Fibroblast of skin of right quadriceps (primary cell): ENCODE data around the gene IMP4.
A peak's percentile ranks its signal among the peaks of the same experiment; 100 is the strongest.

Experiments
- DNase-seq: peaks from one replicate; pipeline ENCODE4 v3.0.0-alpha.2; 2013

IMP4 gene

DNA sequence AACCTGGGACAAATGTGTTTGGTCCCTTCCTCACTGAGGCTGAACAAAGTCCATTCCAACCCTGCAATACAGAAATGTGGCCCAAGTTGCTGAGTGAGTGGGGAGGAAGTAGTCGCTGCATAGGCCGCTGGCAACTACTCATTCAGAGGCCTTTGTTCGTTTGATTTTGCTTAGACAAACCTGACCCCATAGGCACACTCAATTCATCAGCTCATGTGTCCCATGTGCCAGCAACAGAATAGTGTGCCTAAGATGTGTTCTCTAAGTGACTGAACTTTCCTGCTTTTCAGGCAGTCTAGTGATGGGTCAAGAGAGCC is 36.2 kb downstream of the IMP4 start:
- no peak for DNase-seq

DNA sequence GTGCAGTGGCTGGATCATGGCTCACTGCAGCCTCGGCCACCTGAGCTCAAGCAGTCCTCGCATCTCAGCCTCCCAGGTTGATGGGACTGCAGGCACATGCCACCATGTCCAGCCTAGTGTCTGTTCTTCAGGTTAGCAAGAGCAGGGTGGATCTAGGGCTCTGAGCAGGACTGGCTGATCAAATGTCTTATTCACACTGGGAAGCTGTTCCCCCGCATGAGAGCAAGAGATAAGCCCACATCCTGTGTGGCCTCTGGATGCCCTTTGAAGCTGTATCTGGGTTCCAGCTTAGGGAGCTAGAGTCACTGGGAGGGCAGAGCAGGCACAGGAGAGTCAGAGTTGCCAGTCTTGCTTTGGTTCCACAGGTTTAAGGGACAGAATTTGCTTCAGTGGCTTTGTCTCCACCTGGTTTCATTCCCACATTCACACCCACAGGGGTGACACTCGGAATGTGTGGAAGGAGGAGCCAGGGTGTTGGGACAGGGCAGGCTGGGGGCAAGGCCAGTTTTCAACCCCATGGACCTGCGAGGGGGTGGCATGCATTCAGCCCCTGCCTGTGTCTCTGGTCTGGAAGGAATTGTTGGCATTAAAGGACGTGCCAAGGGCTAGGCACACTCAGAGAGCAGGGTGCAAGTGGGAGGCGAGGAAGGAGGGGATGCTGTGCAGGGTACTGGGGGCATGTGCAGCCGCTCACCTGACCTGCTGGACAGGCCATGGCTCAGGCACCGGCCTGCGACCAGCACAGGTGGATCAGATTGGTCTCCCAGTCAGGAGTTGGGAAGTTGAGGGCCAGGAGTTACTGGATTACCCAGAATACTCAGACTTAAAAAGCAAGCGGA is 37.6 kb downstream of the IMP4 start:
- no peak for DNase-seq

DNA sequence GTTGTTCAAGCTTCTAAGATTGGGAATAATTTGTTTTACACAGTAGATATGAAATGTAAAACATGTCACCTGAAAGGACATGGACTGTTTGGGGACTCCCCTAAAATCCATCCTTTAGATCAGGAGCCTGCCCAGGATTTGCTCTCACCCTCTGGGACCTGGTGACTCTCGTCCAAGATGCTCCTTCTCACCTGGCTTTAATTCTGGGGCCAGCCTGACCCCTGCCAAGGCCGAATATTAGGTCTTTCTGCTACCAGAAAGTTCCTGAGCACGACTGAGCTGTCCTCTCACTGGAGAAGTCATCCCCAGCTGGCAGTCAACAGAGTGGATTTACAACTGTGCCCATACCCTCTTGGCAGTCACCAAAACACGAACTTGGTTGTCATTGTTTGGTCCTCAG is 38.4 kb downstream of the IMP4 start:
- DNase-seq, result no peak

DNA sequence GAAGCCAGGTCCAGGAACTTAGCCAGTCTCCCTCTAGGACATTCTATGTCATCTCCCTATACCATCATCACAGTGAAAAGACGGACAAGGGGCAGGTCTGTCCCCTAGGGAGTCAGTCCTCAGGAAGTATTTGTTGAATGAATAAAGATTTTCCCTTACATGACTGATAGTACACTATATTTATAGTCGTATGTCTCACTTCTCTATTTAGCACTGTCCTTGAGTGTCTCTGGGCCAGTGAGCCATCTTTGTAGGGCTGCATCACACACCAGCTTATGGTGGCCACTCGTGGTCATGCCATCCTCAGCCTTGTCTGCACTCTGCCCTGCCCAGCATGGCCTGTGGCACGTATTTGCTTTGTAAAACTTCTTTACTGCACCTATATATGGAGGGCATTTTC is 38.9 kb downstream of the IMP4 start:
- DNase-seq, result no peak

DNA sequence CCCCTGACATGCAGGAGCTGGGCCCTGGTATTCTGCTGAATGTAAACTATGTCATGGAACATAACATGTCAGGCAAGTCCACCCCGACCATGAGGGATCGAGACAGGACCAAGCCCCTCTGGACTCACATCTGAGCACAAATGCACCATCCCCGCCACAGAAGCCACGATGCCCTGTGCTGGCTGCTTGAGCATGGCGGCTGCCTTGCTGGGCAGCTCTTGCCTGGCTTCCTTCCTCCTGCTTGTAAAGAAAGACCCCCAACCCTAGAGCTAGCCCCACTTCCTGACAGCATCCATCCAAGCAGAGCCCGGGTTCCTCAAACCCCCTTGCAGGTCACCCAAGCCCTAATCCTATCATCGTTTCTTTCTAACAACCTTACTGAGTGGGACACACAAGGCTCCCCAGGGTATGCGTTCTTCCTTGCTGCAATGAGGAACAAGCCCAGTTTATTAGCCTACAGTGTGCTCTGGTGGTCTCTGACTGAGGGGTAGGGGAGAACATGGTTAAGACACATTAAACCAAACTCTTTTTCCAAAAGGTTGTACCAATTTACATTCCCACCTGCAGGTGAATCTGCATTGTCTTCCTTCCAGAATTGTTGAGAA is 39.7 kb downstream of the IMP4 start:
- DNase-seq, result no peak

DNA sequence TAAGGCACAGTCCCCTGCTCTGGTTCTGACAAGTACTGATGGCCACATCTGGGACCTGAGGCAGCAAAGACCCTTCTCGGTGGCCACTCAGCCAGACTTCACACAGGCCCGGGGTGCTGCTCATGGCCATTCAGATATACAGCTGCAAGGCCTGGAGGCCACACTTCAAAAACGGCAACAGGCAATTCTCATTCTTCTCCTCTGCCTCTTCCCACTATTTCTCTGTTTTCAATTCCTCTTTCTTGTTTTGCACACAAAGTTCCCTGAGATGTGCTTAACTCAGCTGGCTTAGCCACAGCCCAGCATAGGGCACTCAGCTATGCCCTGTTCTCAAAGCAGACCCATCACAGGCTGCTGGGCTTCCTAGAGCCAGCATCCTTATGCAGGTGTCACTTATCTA is 43.0 kb downstream of the IMP4 start:
- DNase-seq, result no peak

DNA sequence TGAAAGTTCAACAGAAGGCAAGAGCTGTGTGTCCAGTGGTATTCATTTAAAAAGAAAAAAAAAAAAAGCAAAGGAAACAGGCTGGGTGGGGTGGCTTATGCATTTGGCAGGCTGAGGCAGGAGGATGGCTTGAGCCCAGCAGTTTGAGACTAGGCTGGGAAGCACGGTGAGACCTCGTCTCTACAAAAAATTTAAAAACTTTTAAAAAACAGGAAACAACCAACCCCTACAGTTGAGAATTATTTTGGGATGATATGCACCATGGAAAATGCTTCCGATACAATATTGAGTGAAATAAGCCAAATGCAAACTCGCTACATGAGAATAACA is 44.3 kb downstream of the IMP4 start:
- DNase-seq, result no peak

DNA sequence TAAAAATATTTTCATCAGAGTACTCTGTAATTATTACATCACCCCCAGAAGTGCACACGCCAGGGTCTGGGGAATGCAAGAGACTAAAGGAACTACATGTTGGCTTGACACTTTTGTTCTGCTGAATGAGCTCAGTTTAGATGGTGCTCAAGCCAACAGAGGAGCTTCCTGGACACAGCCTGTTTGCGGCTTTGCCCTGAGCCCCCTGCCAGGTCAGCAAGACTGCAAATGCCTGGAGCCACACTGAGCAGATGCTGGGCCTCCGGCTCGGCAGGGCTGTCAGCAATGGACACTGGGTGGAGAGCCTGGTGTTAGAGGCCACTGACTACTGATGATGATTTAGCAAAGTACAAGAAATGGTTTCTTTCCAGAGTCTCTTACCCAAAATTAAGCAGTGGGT is 45.1 kb downstream of the IMP4 start:
- no peak for DNase-seq

DNA sequence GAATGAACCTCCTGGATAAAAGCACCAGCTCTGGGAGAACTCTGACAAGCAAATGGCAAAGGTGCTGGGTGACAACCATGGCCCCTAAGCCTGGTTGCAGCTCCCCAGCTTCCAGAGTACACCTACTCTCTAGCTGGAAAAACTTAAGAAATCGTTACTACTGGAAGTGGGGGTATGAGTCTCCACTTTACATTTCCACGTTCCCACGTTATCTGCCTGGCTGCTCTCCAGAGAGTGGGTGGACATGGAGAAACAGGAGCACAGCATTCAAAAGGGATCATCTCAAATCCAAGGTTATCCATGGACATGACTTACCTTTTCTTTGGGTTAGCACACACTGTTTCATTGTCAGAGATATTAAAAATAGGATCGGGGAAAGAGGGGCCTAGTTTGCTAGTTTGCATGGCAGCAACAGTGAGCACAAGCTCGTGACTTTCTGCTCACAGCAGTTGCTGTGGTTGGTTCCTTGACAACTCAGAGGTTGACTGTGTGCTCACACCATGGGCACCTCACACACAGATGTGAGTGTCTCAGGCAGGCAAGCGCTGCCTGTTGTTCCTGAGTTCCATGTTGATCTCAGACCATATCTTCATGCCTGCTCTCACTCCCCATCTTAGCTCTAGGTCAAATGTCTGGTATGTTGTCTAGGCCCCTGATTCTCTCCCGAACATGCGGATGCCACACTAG is 45.7 kb downstream of the IMP4 start:
- DNase-seq, result no peak

DNA sequence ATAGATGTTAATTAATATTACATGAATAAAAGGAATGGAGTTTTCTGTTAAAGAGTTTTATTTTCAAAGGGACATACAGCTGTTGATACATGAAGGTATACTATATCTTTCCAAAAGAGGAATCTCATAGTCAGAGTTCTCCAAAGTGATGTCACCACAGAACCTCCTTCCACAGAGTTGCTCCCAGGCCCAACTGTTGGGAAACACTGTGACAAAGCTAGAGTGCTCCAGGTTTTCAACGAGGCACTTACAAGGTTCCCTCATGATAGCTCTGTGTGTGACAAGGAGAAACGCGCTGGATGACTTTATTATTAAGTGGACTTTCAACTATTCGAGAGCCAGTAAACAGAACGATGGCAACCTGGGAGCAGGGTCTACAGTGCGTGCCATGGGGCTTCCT is 46.7 kb downstream of the IMP4 start:
- DNase-seq, result no peak

DNA sequence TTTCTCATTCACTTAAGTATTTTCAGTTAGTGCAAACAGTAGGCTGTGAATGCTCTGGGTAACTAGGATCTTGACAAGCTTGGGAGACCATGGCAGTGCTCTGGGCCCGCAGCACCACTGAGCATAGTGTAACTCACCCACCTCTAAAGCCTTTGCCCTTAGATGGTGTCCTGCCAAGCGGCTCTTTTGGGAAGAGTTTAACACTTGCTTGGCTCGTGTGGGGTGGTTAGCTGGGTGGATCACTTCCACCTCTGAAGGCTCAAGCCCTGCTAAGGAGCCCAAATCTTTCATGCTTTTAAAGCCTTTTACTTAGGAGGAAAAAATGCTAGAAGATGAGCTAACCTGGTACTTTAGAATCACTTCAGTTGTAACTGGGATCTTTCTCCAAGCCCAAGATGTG is 47.1 kb downstream of the IMP4 start:
- DNase-seq, result no peak

DNA sequence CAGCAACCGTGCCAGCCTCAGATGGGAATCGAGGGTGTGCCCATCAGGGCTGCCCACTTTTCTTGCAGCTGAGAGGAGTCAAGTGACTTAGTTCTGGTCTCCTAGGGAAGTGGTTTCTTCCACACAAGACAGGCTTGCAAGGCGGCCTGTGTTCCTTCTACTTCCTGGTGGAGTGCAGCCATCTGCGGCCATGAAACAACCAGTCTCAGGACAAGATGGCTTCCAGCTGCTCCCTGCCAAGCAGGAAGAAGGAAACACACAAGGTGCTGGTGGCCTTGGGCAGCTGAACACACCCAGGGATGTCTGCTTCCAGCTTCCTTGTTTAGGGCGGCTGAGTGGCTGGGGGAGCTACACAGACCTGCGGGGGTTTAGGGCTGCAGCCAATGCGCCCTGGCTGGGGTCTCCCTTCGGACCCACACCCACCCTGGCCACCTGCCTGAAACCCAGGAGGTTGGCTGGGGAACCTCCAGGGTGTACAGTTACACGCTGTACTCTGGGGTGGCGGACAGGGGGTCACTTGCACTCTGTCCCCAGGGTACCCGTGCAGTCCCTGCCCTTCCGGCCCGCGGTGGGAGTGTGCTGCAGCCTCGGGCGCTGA is 47.9 kb downstream of the IMP4 start:
- no peak for DNase-seq

DNA sequence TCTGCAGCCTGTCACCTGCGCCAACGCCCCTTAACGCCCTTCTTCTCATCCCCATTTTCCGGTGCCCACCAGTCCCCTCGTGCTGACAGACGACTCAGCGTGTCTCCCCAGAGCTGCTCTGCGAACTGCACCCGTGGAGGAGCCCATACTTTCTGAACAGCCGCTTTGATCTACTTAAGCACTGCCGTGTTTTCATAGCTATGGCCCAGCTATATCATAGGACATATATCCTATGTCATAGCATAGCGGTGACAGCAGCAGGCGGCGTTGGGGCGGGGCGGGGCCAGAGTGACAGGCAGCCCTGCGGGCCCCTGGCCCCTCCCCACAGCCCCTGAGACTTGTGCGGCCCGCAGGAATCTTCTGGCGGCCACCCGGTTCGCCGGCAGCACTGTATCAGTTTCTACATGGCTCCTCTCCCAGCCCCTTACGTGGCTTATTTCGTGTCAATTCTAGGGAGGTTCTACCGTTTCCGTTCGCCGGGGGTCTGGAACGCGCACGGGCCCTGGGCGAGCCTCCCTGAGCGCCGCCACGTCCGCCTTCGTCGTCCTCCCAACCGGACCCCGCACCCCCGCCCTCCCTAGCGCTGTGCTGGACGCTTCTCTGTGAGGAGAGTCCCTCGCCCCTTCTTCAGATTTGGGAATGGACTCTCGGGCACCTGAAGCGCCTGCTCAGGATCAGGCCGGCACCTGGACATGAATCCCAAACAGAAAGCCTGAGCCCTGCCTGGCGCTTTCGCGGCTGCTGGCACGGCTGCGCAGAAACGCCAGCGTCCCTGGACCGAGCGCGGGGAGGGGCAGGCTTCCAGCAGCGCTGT is 48.6 kb downstream of the IMP4 start:
- DNase-seq, result peak; percentile 70

DNA sequence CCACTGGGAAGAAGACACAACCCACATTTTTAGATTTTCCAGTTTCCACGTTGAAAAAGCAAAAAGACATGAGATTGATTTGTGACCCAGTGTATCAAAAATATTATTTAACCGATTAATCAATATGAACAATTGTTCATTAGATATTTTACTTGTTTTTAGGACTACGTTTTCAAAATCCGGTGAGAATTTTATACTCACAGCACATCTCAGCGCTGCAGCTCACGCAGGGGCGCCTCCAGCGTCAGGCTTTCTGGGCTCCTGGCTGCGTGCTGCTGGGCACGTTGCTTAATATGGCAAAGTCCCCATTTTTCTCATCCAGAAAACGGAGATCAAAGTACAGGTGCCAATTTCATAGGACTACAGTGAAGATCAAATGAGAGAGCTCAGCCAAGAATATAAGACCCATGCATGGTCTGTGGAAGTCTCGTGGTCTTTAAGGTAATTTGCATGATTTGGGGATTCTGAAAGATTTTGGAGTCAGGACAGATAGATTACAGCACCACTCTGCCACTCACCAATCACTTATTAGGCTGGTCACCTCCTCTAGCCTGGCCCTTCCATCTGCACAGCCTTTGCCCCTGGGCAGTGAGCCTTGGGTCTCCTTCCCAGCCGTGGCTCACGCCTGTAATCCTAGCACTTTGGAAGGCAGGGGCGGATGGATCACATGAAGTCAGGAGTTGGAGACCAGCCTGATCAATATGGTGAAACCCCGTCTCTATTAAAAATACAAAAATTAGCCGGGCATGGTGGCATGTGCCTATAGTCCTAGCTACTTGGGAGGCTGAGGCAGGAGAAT is 49.4 kb downstream of the IMP4 start:
- DNase-seq, result peak; percentile 53

DNA sequence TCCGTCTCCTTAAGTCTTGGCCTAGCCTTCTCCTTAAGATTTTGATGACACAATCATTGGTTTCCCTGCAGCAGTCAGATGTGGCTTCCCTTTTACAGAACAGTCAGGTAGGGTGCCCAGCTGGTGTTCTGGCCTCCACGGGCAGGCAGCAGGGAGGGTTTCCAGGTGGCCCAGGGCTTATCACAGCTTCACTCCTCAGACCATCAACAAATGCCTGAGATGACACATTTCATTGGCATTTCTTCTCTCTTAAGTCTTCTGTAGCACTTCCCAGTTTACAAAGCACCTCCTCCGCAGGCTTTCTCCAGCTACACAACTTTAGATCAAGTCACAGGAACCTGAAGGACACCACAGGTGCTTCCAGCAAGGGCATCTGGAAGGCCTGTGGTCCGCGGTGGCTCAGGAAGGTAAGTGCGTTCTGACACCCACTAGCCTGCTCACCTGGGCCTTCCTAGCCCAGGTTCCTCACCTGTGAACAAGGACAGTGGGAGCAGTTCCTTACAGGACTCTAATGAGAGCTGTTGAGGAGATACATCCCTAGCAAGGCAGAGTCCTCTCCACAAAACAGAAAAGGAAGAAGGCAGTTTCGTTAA is 50.7 kb downstream of the IMP4 start:
- no peak for DNase-seq
